Measurements from ENCODE around the gene FGGY.

DNA sequence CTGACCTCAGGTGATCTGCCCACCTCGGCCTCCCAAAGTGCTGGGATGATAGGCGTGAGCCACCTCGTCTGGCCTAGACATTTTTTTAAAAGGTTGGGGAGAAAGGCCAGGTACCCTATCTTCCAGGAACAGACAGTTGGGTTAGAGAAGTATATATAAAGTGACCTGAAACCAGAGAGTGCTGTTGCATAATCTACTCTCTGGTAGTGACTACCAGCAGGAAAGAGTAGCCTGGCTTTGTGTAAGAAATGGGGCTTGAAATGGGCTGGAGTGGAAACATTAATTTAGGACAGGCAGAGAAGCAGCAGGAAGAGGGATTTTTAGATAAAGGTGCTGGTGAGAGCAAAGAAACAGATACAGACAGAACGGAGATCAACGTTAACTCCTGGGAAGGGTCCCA is 392.1 kb downstream of the FGGY start:
- TF ChIP-seq, protein P1, sequence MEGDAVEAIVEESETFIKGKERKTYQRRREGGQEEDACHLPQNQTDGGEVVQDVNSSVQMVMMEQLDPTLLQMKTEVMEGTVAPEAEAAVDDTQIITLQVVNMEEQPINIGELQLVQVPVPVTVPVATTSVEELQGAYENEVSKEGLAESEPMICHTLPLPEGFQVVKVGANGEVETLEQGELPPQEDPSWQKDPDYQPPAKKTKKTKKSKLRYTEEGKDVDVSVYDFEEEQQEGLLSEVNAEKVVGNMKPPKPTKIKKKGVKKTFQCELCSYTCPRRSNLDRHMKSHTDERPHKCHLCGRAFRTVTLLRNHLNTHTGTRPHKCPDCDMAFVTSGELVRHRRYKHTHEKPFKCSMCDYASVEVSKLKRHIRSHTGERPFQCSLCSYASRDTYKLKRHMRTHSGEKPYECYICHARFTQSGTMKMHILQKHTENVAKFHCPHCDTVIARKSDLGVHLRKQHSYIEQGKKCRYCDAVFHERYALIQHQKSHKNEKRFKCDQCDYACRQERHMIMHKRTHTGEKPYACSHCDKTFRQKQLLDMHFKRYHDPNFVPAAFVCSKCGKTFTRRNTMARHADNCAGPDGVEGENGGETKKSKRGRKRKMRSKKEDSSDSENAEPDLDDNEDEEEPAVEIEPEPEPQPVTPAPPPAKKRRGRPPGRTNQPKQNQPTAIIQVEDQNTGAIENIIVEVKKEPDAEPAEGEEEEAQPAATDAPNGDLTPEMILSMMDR (IDR thresholded peaks at IDR 0.05 in 4 of 5, conservative IDR thresholded peaks at IDR 0.05 in 1 of 5) = no peak
- TF ChIP-seq POLR2A (IDR thresholded peaks at IDR 0.05) = no peak
